Esophagus squamous epithelium (tissue), 4 donors: ENCODE measurements around the gene CIT.

Experiments used
- CTCF ChIP-seq, 6 experiments: fragments of 450-650 bp in 4 of 6; fragments of 200-600 bp in 2 of 6; sonication (generic) in 2 of 6; IDR thresholded peaks; one replicate each; pipeline ENCODE4 v1.5.1; 2016 to 2019; ENCODE audit warnings: antibody characterized with exemption in 6 of 6, mild to moderate bottlenecking in 4 of 6, moderate library complexity in 4 of 6
- POLR2A ChIP-seq, 4 donors: fragments of 450-650 bp; IDR thresholded peaks; one replicate each; pipeline ENCODE4 v1.6.1; 2017; ENCODE audit warnings: antibody characterized with exemption in 4 of 4, mild to moderate bottlenecking in 4 of 4, moderate library complexity in 3 of 4

- no peak for TF ChIP-seq CTCF (IDR thresholded peaks at IDR 0.05)
- TF ChIP-seq POLR2A (IDR thresholded peaks at IDR 0.05): no peak
Observed at GRCh38 chr12:119869720-119870119, 7.4 kb downstream of the CIT start.
